PC-3 (cell line): ENCODE data around the gene ACTR1A.

ENCODE experiments used
- CTCF ChIP-seq: fragments of 300-600 bp; sonication (generic); conservative IDR thresholded peaks from 2 replicates; pipeline ENCODE4 v1.5.1; 2017; ENCODE audit warnings: antibody characterized with exemption, low read depth, mild to moderate bottlenecking, low read length
- EZH2 ChIP-seq: fragments of 300-600 bp; sonication (generic); IDR thresholded peaks from one replicate; pipeline ENCODE4 v1.6.1; 2017; ENCODE audit warnings: antibody characterized with exemption, mild to moderate bottlenecking, low read length; ENCODE audit not compliant: unreplicated experiment
- EZH2phosphoT487 ChIP-seq: fragments of 300-600 bp; sonication (generic); IDR thresholded peaks from 2 replicates; pipeline ENCODE4 v1.6.1; 2018; ENCODE audit warnings: mild to moderate bottlenecking, antibody characterized with exemption, low read length, borderline replicate concordance

DNA sequence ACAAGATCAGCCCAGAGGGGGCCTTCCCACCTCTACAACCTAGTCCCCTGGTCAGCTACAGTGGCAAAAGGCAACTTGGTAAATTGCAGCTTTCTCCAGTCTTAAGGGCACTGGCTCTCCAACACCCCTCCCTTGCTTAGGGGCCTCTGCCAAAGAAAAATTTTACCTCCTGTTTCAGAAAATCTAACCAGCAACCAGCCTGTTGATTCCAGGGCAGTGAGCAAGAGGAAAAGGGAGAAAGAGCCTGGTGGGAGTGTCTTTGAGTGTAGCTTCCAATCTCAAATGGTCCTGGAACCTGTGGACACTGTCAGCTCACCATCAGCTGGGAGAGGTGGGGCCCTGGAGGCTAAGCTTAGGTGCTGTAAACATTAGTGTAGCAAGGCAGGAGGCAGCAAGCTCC is 22.9 kb downstream of the ACTR1A start:
- no peak for TF ChIP-seq CTCF
- no peak for TF ChIP-seq EZH2
- no peak for TF ChIP-seq EZH2phosphoT487
